Suppressor macrophage treated with lipopolysaccharide for 1 hour (primary cell): ENCODE measurements around the gene PTPN13.
"Not testable (repeated sequence)": the region's sequence is repeated elsewhere in the genome, so short reads cannot be mapped to it uniquely, and the experiment has no call there.

ENCODE experiments used
- DNase-seq, 3 donors: peaks; one replicate each; pipeline ENCODE4 v3.0.0-alpha.2; 2020 to 2022

PTPN13 gene

DNA sequence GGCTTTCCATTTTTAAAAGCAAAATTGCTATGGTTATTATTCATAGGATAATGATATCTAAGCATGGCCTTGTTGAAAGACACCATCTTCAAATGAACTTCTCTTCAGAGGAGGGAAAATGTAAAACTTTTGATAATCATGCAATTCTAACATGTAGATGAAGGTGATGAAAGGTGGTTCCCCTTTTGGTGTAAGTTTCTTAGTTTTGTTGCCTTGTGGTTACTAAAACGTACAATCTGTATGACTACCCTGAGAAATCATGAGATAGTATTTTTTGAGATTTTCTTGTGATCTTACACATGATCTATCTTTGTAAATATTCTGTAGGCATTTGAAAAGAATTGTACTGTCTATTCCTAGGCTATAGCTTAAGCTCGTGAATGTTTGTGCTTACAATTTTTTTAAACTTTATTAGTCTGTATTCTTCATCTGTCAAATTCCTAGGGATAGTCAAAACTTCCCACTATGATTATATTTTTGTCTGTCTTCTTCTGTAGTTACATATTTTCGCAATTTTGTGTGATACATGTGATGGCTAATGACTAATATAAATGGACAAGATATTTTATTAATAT, 47.5 kb downstream of the PTPN13 start:
- DNase-seq: peak in 1 of 3 donors; percentile 3

GRCh38 chr4:86644892-86645291, 50.8 kb downstream of the PTPN13 start:
- DNase-seq: no peak

DNA sequence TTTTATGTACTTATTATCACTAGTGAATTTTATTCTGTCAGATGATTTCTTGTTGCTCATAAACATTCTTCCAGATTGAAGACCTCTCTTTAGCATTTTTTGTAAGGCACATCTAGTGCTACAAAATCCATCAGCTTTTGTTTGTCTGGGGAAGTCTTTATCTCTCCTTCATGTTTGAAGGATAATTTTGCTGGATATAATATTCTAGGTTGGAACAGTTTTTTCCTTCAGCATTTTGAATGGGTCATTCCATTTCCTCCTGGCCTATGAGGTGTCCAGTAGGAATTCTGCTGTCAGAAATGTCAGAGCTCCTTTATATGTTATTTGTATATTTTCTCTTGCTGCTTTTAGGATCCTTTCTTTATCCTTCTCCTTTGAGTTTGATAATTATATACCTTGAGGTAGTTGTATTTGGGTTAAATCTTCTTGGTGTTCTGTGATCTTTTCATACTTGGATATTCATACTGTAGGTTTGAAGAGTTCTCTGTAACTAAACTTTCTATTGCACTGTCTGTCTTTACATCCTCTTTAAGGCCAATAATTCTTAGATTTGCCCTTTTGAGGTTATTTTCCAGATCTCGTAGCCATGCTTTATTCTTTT, 58.3 kb downstream of the PTPN13 start:
- no peak for DNase-seq

GRCh38 chr4:86653237-86653865, 59.2 kb downstream of the PTPN13 start:
- DNase-seq: peak in 2 of 3 donors; percentile 16 to 47

DNA sequence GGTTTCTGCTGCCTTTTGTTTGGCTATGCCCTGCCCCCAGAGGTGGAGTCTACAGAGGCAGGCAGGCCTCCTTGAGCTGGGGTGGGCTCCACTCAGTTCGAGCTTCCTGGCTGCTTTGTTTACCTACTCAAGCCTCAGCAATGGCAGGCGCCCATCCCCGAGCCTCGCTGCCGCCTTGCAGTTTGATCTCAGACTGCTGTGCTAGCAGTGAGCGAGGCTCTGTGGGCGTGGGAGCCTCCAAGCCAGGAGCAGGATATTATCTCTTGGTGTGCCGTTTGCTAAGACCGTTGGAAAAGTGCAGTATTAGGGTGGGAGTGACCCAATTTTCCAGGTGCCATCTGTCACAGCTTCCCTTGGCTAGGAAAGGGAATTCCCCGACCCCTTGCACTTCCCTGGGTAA, 62.7 kb downstream of the PTPN13 start:
- not testable (repeated sequence) for DNase-seq

GRCh38 chr4:86657382-86657781, 63.3 kb downstream of the PTPN13 start:
- no peak for DNase-seq

DNA sequence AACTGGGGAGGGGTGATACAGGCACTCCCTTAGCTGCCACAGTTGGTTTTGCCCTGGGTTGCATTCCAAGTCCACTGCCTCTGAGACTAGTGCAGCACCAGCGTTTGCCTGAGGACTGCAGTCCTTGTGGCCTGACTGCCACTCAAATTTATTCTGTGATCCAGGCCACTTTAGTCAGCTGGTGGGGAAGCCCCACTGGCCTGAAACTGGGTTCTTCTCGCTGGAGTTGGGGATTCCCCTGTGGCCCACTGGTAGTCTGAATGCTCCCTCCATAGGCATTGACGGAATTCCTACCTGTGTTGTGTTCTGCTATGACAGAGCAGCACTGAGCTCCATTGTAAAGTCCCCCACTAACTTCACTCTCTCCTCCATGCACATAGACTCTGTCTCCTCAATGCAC, 63.8 kb downstream of the PTPN13 start:
- no peak for DNase-seq

- DNase-seq: no peak
These were observed 66.3 kb downstream of the PTPN13 start for GRCh38 chr4:86660401-86660800.

GRCh38 chr4:86661006-86661405, 66.9 kb downstream of the PTPN13 start:
- no peak for DNase-seq

GRCh38 chr4:86661418-86661817, 67.3 kb downstream of the PTPN13 start:
- no peak for DNase-seq

DNA sequence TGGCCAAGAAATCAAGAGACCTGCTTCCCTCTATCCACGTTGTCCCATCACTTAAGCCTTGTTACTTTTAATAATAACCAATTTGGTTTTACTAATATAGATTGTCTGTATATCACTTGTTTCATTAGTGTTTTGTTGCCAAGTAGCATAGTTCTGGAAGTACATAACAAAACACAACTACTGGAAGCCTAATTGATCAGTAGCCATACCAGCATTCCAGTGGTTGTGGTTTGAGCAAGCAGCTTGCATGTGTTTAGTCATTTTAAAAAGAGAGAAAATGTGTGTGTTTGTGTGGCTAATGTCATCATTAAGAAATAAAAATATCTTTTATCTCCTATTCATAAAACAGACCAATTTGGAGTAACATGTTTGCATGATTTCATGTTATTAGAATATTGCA, 70.8 kb downstream of the PTPN13 start:
- DNase-seq: no peak

GRCh38 chr4:86670298-86670697, 76.2 kb downstream of the PTPN13 start:
- DNase-seq: no peak

GRCh38 chr4:86670756-86671155, 76.6 kb downstream of the PTPN13 start:
- peak in 1 of 3 donors; percentile 8 for DNase-seq

- DNase-seq: no peak
These were observed 81.4 kb downstream of the PTPN13 start for GRCh38 chr4:86675548-86675947.

DNA sequence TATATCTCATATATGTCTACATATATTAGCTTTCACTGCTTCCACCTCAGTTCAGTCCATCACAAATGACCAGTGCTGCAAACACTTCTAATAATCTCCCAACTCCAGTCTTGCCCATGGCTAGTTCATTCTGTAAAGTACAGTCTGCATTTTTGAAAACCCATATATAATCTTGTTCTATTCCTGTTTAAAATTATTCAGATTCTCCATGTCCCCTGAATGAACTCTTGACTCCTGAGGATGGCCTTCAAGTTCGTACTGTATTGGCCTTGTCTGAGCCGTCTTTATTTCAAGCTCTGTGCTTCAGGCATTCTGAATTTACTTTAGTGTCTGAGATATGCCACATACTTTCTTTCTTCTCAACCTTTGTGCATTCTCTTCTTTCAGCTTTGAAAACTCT, 84.7 kb downstream of the PTPN13 start:
- DNase-seq: no peak

GRCh38 chr4:86679441-86679840, 85.3 kb downstream of the PTPN13 start:
- no peak for DNase-seq

GRCh38 chr4:86683167-86683566, 89.1 kb downstream of the PTPN13 start:
- DNase-seq: no peak

DNA sequence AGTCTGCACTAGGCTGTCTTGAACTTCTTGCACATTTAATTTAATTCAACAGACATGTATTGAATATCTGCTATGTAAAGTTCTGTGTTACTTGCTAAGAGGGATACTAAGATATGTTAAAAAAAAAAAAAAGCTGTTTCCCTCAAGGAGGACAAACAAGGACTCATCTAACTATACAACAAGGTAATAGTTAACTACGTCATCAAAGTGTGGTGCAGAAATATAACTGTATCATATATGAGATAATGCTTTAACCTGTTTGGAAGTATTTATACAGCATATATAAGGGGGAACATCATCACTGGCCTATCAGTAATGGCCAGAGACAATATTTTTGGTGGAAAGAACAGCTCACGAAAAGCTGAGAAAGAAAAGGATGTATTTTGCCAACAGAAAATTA, 89.9 kb downstream of the PTPN13 start:
- DNase-seq: no peak

DNA sequence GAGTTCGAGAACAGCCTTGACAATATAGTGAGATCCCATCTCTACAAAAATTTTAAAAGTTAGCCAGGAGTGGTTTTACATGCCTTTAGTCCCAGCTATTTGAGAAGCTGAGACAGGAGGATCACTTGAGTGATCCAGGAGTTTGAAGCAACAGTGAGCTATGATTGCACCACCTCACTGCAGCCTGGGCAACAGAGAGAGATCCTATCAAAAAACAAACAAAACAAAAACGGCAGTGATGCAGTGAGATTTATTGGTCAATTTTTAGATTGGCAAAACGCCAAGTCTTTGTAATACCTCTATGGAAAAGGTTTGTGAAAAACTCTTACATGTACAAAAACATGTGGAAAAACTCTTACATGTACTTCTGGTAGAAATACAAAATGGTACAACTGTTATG, 91.3 kb downstream of the PTPN13 start:
- no peak for DNase-seq

DNA sequence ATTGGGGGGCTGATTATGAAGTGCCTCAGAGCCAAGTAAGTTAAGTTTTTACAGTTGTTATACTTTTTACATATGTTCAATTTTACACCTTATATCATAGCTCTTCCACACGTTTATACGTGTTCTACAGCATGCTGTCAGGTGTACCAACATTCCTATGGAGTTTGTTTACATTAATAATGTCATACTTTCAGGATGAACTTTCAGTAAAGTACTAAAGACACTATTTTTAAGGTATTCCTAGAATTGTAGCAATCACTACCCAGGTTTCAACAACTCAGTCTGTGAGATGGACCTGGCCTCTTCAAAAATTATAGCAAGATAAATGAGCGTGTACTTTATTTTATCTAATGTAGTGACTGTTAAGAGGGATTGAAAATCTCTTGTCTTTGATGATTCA, 92.6 kb downstream of the PTPN13 start:
- DNase-seq: no peak

DNA sequence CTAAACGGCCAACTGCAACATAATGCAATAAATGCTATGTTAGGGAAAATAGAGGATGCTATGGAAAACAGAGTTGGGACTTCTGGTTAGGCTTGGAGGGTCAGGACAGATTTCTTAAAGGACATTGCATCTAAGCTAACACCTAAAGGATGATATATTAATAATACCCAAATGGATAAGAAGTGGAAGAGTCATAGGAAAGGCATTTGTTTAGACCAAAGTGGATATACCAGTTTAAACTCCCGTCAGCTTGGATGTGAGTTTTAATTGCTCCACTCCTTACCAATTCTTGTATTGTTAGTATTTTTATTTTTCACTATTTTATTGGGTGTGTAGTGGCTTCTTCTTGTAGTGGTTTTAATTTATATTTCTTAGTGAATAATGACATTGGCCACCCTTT, 93.9 kb downstream of the PTPN13 start:
- DNase-seq: no peak

- DNase-seq: no peak
These were observed 110.5 kb downstream of the PTPN13 start for GRCh38 chr4:86704601-86705000.

- DNase-seq: no peak
These were observed 112.9 kb downstream of the PTPN13 start for GRCh38 chr4:86706923-86707597.

- DNase-seq: no peak
These were observed 123.5 kb downstream of the PTPN13 start for GRCh38 chr4:86717651-86718050.
